ENCODE results near the gene PRAMEF12.

GRCh38 chr1:12762766-12763165 lies 10.8 kb upstream of the PRAMEF12 start:
- TF ChIP-seq POLR2AphosphoS5 (IDR thresholded peaks at IDR 0.05; ENCODE audit: borderline replicate concordance, low read depth, low read length), result no peak
- no peak for TF ChIP-seq EZH2 (IDR thresholded peaks at IDR 0.05)
